NCI-H146 (cell line): ENCODE results near the gene MYCT1.
"Not testable (repeated sequence)": the region's sequence is repeated elsewhere in the genome, so short reads cannot be mapped to it uniquely, and the experiment has no call there.

ENCODE experiments used
- DNase-seq: peaks from one replicate; lab custom pipeline; 2025; lab: John Stamatoyannopoulos, UW

MYCT1 gene

GRCh38 chr6:152697634-152698033, at the start of gene MYCT1:
TSS of gene MYCT1 (plus strand) at chr6:152697897. CDS start at chr6:152697903, 6 bp downstream.
- no peak for DNase-seq

- DNase-seq = no peak
These were observed 49.6 kb upstream of the MYCT1 start for GRCh38 chr6:152648105-152648504.

- DNase-seq = no peak
These were observed 45.7 kb upstream of the MYCT1 start for GRCh38 chr6:152651986-152652385.

- no peak for DNase-seq
These were observed 35.9 kb upstream of the MYCT1 start for GRCh38 chr6:152661776-152662175.

- DNase-seq = no peak
These were observed 27.8 kb upstream of the MYCT1 start for GRCh38 chr6:152669895-152670294.

GRCh38 chr6:152671171-152671570, 26.5 kb upstream of the MYCT1 start:
- no peak for DNase-seq

- DNase-seq = no peak
These were observed 24.5 kb upstream of the MYCT1 start for GRCh38 chr6:152673236-152673635.

GRCh38 chr6:152680151-152680550, 17.5 kb upstream of the MYCT1 start:
- DNase-seq = no peak

- DNase-seq = no peak
These were observed 16.7 kb upstream of the MYCT1 start for GRCh38 chr6:152680879-152681517.

- no peak for DNase-seq
These were observed 15.6 kb upstream of the MYCT1 start for GRCh38 chr6:152682141-152682540.

GRCh38 chr6:152682935-152683334, 14.8 kb upstream of the MYCT1 start:
- not testable (repeated sequence) for DNase-seq

GRCh38 chr6:152685819-152686218, 11.9 kb upstream of the MYCT1 start:
- no peak for DNase-seq

GRCh38 chr6:152695372-152696045, 2.2 kb upstream of the MYCT1 start:
- no peak for DNase-seq

GRCh38 chr6:152696522-152696921, 1.2 kb upstream of the MYCT1 start:
- no peak for DNase-seq

- no peak for DNase-seq
These were observed 995 bp downstream of the MYCT1 start for GRCh38 chr6:152698692-152699091.

GRCh38 chr6:152700427-152700826, 2.7 kb downstream of the MYCT1 start:
- DNase-seq = no peak

- no peak for DNase-seq
These were observed 3.6 kb downstream of the MYCT1 start for GRCh38 chr6:152701081-152701862.

GRCh38 chr6:152701863-152702401, 4.2 kb downstream of the MYCT1 start:
- no peak for DNase-seq

- not testable (repeated sequence) for DNase-seq
These were observed 6.1 kb downstream of the MYCT1 start for GRCh38 chr6:152703750-152704149.

- DNase-seq = no peak
These were observed 7.6 kb downstream of the MYCT1 start for GRCh38 chr6:152705327-152705726.

GRCh38 chr6:152716322-152716721, 18.6 kb downstream of the MYCT1 start:
- no peak for DNase-seq

- no peak for DNase-seq
These were observed 23.3 kb downstream of the MYCT1 start for GRCh38 chr6:152720974-152721373.

- DNase-seq = no peak
These were observed 24.3 kb downstream of the MYCT1 start for GRCh38 chr6:152721956-152722355.
